Measurements from ENCODE around the gene FUBP1.
"Not testable (repeated sequence)": the region's sequence is repeated elsewhere in the genome, so short reads cannot be mapped to it uniquely, and the experiment has no call there.

DNA sequence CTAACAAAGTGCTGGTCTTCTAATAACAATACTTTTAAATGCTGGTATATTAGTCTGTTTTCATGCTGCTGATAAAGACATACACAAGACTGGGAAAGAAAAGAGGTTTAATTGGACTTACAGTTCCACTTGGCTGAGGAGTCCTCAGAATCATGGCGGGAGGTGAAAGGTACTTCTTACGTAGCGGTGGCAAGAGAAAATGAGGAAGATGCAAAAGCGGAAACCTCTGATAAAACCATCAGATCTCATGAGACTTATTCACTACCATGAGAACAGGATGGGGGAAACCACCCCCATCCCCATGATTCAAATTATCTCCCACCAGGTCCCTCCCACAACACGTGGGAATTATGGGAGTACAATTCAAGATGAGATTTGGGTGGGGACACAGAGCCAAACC, 60.0 kb downstream of the FUBP1 start:
- TF ChIP-seq, protein P1, sequence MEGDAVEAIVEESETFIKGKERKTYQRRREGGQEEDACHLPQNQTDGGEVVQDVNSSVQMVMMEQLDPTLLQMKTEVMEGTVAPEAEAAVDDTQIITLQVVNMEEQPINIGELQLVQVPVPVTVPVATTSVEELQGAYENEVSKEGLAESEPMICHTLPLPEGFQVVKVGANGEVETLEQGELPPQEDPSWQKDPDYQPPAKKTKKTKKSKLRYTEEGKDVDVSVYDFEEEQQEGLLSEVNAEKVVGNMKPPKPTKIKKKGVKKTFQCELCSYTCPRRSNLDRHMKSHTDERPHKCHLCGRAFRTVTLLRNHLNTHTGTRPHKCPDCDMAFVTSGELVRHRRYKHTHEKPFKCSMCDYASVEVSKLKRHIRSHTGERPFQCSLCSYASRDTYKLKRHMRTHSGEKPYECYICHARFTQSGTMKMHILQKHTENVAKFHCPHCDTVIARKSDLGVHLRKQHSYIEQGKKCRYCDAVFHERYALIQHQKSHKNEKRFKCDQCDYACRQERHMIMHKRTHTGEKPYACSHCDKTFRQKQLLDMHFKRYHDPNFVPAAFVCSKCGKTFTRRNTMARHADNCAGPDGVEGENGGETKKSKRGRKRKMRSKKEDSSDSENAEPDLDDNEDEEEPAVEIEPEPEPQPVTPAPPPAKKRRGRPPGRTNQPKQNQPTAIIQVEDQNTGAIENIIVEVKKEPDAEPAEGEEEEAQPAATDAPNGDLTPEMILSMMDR (IDR thresholded peaks at IDR 0.05), result not testable (repeated sequence)
- TF ChIP-seq EZH2 (IDR thresholded peaks at IDR 0.05; ENCODE audit: borderline replicate concordance, insufficient read depth, low read depth, low read length, poor library complexity, severe bottlenecking), result not testable (repeated sequence)
